ENCODE data around the gene KAT5. TPM values are rescaled to one million over a fixed set of nuclear protein-coding genes. Genes with fewer than 3 reads are reported as not detected.
"Not testable (repeated sequence)": the region's sequence is repeated elsewhere in the genome, so short reads cannot be mapped to it uniquely, and the experiment has no call there.

Gene KAT5
- total RNA-seq, 2 donors from 2014 or later = 48.5 to 48.8 TPM

DNA sequence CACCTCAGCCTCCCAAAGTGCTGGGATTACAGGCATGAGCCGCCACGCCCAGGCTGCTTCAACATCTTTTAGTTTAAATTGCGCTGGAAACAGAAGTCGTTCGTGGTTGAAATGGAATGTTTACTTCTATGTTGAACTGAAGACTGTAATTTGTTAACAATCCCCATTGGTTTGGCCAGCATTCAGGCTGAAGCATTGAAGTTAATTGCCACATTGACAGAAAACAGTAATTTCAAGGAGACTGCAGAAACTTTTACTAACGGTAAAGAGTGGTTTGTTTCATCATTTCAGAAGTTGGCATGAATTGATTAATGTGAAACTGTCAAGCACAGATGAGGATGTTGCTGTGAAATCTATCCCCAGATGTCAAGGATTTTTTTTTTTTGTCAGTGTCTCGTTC is 54.5 kb downstream of the KAT5 start:
- Histone ChIP-seq H3K4me1 (ENCODE audit: control insufficient read depth, insufficient read depth, low read length) (no peaks in the 10 kb centered on the region), H3K9me3 (ENCODE audit: control insufficient read depth, low read length) (peaks cover 4% of the 10 kb centered on the region), H3K36me3 (ENCODE audit: control insufficient read depth, insufficient read depth, low read length) (no peaks in the 10 kb centered on the region), H3K27ac (ENCODE audit: low read depth, low read length) (no peak overlapping the region), H3K4me3 (ENCODE audit: low read length) (no peak overlapping the region), H3K27me3 (ENCODE audit: control insufficient read depth, insufficient read depth, low read length, poor library complexity, severe bottlenecking) (no peaks in the 10 kb centered on the region), H3K9ac (ENCODE audit: extremely low read depth, low read length, poor library complexity, severe bottlenecking) (no peak overlapping the region)
- no peaks in the 10 kb centered on the region for H3K36me3 Mint-ChIP-seq (ENCODE audit: low read depth)
- peaks cover 10% of the 10 kb centered on the region for H3K27me3 Mint-ChIP-seq (ENCODE audit: insufficient read depth)
- DNase-seq = no peak
- TF ChIP-seq, protein P1, sequence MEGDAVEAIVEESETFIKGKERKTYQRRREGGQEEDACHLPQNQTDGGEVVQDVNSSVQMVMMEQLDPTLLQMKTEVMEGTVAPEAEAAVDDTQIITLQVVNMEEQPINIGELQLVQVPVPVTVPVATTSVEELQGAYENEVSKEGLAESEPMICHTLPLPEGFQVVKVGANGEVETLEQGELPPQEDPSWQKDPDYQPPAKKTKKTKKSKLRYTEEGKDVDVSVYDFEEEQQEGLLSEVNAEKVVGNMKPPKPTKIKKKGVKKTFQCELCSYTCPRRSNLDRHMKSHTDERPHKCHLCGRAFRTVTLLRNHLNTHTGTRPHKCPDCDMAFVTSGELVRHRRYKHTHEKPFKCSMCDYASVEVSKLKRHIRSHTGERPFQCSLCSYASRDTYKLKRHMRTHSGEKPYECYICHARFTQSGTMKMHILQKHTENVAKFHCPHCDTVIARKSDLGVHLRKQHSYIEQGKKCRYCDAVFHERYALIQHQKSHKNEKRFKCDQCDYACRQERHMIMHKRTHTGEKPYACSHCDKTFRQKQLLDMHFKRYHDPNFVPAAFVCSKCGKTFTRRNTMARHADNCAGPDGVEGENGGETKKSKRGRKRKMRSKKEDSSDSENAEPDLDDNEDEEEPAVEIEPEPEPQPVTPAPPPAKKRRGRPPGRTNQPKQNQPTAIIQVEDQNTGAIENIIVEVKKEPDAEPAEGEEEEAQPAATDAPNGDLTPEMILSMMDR (conservative IDR thresholded peaks at IDR 0.05) = no peak
- peaks cover 29% of the 10 kb centered on the region for H3K9me3 Mint-ChIP-seq
- no peak overlapping the region for H3K4me3 Mint-ChIP-seq
- H3K27ac Mint-ChIP-seq = no peak overlapping the region
- 89 to 92% methylated on average over 6 to 7 of the region's 7 CpGs for WGBS, 2 experiments (ENCODE audit: insufficient coverage in 1 of 2, insufficient read length in 1 of 2)
- H3K4me1 Mint-ChIP-seq = no peaks in the 10 kb centered on the region

DNA sequence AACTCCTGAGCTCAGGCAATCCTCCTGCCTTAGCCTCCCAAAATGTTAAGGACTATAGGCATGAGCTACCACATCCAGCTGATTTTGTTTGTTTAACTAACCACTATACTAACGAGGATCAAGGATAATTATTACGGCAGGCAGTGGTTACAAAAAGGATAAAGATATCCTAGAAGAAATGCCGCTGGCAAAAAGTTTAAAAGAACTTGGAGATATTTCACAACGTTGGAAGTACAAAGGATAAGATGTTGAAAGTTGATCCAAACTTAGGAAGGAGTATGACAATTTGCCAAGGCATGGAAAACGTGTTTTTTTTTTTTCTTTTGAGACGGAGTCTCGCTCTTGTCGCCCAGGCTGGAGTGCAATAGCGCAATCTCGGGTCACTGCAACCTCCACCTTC is 55.4 kb downstream of the KAT5 start:
- no peak overlapping the region for H3K9ac ChIP-seq (ENCODE audit: extremely low read depth, low read length, poor library complexity, severe bottlenecking)
- no peak overlapping the region for H3K27ac ChIP-seq (ENCODE audit: low read depth, low read length)
- H3K36me3 ChIP-seq (ENCODE audit: control insufficient read depth, insufficient read depth, low read length) = no peaks in the 10 kb centered on the region
- 83 to 86% methylated on average over 5 to 10 of the region's 10 CpGs for WGBS, 2 experiments (ENCODE audit: insufficient coverage in 1 of 2, insufficient read length in 1 of 2)
- no peak for DNase-seq
- H3K27me3 ChIP-seq (ENCODE audit: control insufficient read depth, insufficient read depth, low read length, poor library complexity, severe bottlenecking) = no peaks in the 10 kb centered on the region
- no peak overlapping the region for H3K4me3 ChIP-seq (ENCODE audit: low read length)
- no peaks in the 10 kb centered on the region for H3K4me1 Mint-ChIP-seq
- no peak overlapping the region for H3K4me3 Mint-ChIP-seq
- H3K27ac Mint-ChIP-seq = no peak overlapping the region
- H3K9me3 Mint-ChIP-seq = peaks cover 29% of the 10 kb centered on the region
- TF ChIP-seq, protein P1 (conservative IDR thresholded peaks at IDR 0.05) = no peak
- no peaks in the 10 kb centered on the region for H3K9me3 ChIP-seq (ENCODE audit: control insufficient read depth, low read length)
- peaks cover 9% of the 10 kb centered on the region for H3K27me3 Mint-ChIP-seq (ENCODE audit: insufficient read depth)
- H3K4me1 ChIP-seq (ENCODE audit: control insufficient read depth, insufficient read depth, low read length) = no peaks in the 10 kb centered on the region
- H3K36me3 Mint-ChIP-seq (ENCODE audit: low read depth) = no peaks in the 10 kb centered on the region

DNA sequence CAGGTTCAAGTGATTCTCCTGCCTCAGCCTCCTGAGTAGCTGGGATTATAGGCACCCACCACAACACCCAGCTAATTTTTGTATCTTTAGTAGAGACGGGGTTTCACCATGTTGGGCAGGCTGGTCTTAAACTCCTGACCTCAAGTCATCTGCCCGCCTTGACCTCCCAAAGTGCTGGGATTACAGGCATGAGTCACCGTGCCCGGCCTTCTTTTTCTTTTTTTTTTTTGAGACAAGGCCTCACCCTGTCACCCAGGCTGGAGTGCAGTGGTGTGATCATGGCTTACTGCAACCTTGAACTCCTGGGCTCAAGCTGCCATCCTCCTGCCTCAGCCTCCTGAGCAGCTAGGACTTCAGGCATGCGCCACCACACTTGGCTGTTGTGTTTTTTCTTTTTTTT is 55.8 kb downstream of the KAT5 start:
- DNase-seq; H3K27ac ChIP-seq (ENCODE audit: low read depth, low read length); H3K4me3 Mint-ChIP-seq; H3K27me3 Mint-ChIP-seq (ENCODE audit: insufficient read depth); H3K36me3 ChIP-seq (ENCODE audit: control insufficient read depth, insufficient read depth, low read length); H3K36me3 Mint-ChIP-seq (ENCODE audit: low read depth); H3K4me1 Mint-ChIP-seq; H3K4me1 ChIP-seq (ENCODE audit: control insufficient read depth, insufficient read depth, low read length); H3K27me3 ChIP-seq (ENCODE audit: control insufficient read depth, insufficient read depth, low read length, poor library complexity, severe bottlenecking); H3K4me3 ChIP-seq (ENCODE audit: low read length); H3K9ac ChIP-seq (ENCODE audit: extremely low read depth, low read length, poor library complexity, severe bottlenecking); H3K27ac Mint-ChIP-seq; H3K9me3 ChIP-seq (ENCODE audit: control insufficient read depth, low read length): not testable (repeated sequence)
- 76 to 94% methylated on average over 3 to 4 of the region's 5 CpGs for WGBS, 2 experiments (ENCODE audit: insufficient coverage in 1 of 2, insufficient read length in 1 of 2)
- H3K9me3 Mint-ChIP-seq = peaks cover 28% of the 10 kb centered on the region

Other genes with a start within 250 kb of the KAT5 start
- 1,000 to 10,000 TPM; 5,233 to 6,894 TPM for gene MALAT1, start 213.2 kb upstream of the KAT5 start, total RNA-seq
- gene SCYL1, start 187.2 kb upstream of the KAT5 start, total RNA-seq = 10 to 100 TPM; 62.9 to 67.4 TPM
- gene LTBP3, start 153.9 kb upstream of the KAT5 start, total RNA-seq = 10 to 100 TPM; 19.7 to 24.2 TPM
- gene ZNRD2, start 141.8 kb upstream of the KAT5 start, total RNA-seq = 10 to 100 TPM; 32.8 to 36.5 TPM
- 10 to 100 TPM; 23.3 to 24.9 TPM for gene FAM89B, start 139.7 kb upstream of the KAT5 start, total RNA-seq
- 1 to 10 TPM; 6.2 to 9.8 TPM for gene EHBP1L1, start 136.2 kb upstream of the KAT5 start, total RNA-seq
- 1 to 10 TPM in 1 of 2 donors, not detected in 1; 1.2 TPM for gene KCNK7, start 116.5 kb upstream of the KAT5 start, total RNA-seq
- gene MAP3K11, start 98.0 kb upstream of the KAT5 start, total RNA-seq = 10 to 100 TPM; 62.8 to 65.0 TPM
- gene PCNX3, start 96.5 kb upstream of the KAT5 start, total RNA-seq = 10 to 100 TPM; 48.1 to 57.3 TPM
- 10 to 100 TPM; 39.9 to 46.8 TPM for gene SIPA1, start 74.2 kb upstream of the KAT5 start, total RNA-seq
- gene RELA, start 49.3 kb upstream of the KAT5 start, total RNA-seq = 10 to 100 TPM; 40.2 to 41.1 TPM
- gene RNASEH2C, start 8.5 kb downstream of the KAT5 start, total RNA-seq = 10 to 100 TPM; 41.6 to 47.9 TPM
- 10 to 100 TPM; 17.8 to 29.9 TPM for gene AP5B1, start 68.7 kb downstream of the KAT5 start, total RNA-seq
- 1 to 10 TPM; 3.4 to 5.5 TPM for gene OVOL1, start 74.8 kb downstream of the KAT5 start, total RNA-seq
- gene SNX32, start 121.7 kb downstream of the KAT5 start, total RNA-seq = 1 to 10 TPM; 1.5 to 4.3 TPM
- 1,000 to 10,000 TPM; 1,218 to 1,284 TPM for gene CFL1, start 145.9 kb downstream of the KAT5 start, total RNA-seq
- 10 to 100 TPM; 51.0 to 64.5 TPM for gene MUS81, start 148.2 kb downstream of the KAT5 start, total RNA-seq
- gene EFEMP2, start 160.5 kb downstream of the KAT5 start, total RNA-seq = 10 to 100 TPM; 84.5 to 99.6 TPM
- not detected for gene CTSW, start 167.6 kb downstream of the KAT5 start, total RNA-seq
- 10 to 100 TPM; 81.0 to 92.0 TPM for gene FIBP, start 176.2 kb downstream of the KAT5 start, total RNA-seq
- gene CCDC85B, start 178.4 kb downstream of the KAT5 start, total RNA-seq = 10 to 100 TPM; 18.2 to 23.9 TPM
- 1 to 10 TPM in 1 of 2 donors, not detected in 1; 1.8 TPM for gene FOSL1, start 188.1 kb downstream of the KAT5 start, total RNA-seq
- 10 to 100 TPM; 26.0 to 29.1 TPM for gene C11orf68, start 206.8 kb downstream of the KAT5 start, total RNA-seq
- gene DRAP1, start 207.2 kb downstream of the KAT5 start, total RNA-seq = 100 to 1,000 TPM in 1 of 2 donors, 10 to 100 TPM in 1; 83.8 to 103 TPM
- gene TSGA10IP, start 233.2 kb downstream of the KAT5 start, total RNA-seq = 1 to 10 TPM in 1 of 2 donors, under 1 TPM in 1; 0.97 to 5.6 TPM
- gene SART1, start 249.5 kb downstream of the KAT5 start, total RNA-seq = 10 to 100 TPM; 50.6 to 52.0 TPM

Measured in endodermal cell (in vitro differentiated cells).